ENCODE data around the gene GDF3. TPM values are rescaled to one million over a fixed set of nuclear protein-coding genes. Genes with fewer than 3 reads are reported as not detected.

The GDF3 gene
- total RNA-seq, 1 donor from 2014 or later, result not detected

- H3K9me3 ChIP-seq, result no peaks in the 10 kb centered on the region
- no peak for TF ChIP-seq CTCF (IDR thresholded peaks at IDR 0.05)
- H3K27me3 ChIP-seq, result no peaks in the 10 kb centered on the region
- H3K4me1 ChIP-seq, result no peaks in the 10 kb centered on the region
- DNase-seq (ENCODE audit: low spot score in 2 of 2), result no peak
- no peak overlapping the region for H3K27ac ChIP-seq
- no peaks in the 10 kb centered on the region for H3K36me3 ChIP-seq
- intact Hi-C loops (cut with DNase I), result no loop called here
- no peak overlapping the region for H3K4me3 ChIP-seq
Measured at GRCh38 chr12:7666595-7666994, 29.0 kb downstream of the GDF3 start.

GRCh38 chr12:7661741-7662140, 33.8 kb downstream of the GDF3 start:
- no peaks in the 10 kb centered on the region for H3K9me3 ChIP-seq
- intact Hi-C loops (cut with DNase I), result no loop called here
- no peak overlapping the region for H3K27ac ChIP-seq
- H3K36me3 ChIP-seq, result no peaks in the 10 kb centered on the region
- no peak overlapping the region for H3K4me3 ChIP-seq
- no peak for DNase-seq (ENCODE audit: low spot score in 2 of 2)
- no peak for TF ChIP-seq CTCF (IDR thresholded peaks at IDR 0.05)
- no peaks in the 10 kb centered on the region for H3K4me1 ChIP-seq
- no peaks in the 10 kb centered on the region for H3K27me3 ChIP-seq

- no peak for TF ChIP-seq CTCF (IDR thresholded peaks at IDR 0.05)
Measured at GRCh38 chr12:7656121-7656520, 39.5 kb downstream of the GDF3 start.

GRCh38 chr12:7650091-7650490, 45.5 kb downstream of the GDF3 start:
- Histone ChIP-seq H3K9me3 (no peaks in the 10 kb centered on the region), H3K27ac (no peak overlapping the region), H3K36me3 (no peaks in the 10 kb centered on the region), H3K27me3 (no peaks in the 10 kb centered on the region), H3K4me3 (no peak overlapping the region), H3K4me1 (no peaks in the 10 kb centered on the region)
- intact Hi-C loops (cut with DNase I), result no loop called here
- TF ChIP-seq CTCF (IDR thresholded peaks at IDR 0.05), result no peak
- no peak for DNase-seq (ENCODE audit: low spot score in 2 of 2)

More at GRCh38 chr12:7656121-7656520, 39.5 kb downstream of the GDF3 start:
- Histone ChIP-seq H3K4me3 (no peak overlapping the region), H3K27ac (no peak overlapping the region), H3K9me3 (no peaks in the 10 kb centered on the region), H3K27me3 (no peaks in the 10 kb centered on the region), H3K36me3 (no peaks in the 10 kb centered on the region), H3K4me1 (no peaks in the 10 kb centered on the region)
- intact Hi-C loops (cut with DNase I), result no loop called here
- no peak for DNase-seq (ENCODE audit: low spot score in 2 of 2)

- TF ChIP-seq CTCF (IDR thresholded peaks at IDR 0.05), result no peak
- Histone ChIP-seq H3K4me1 (no peaks in the 10 kb centered on the region), H3K27me3 (no peaks in the 10 kb centered on the region), H3K27ac (no peak overlapping the region), H3K9me3 (no peaks in the 10 kb centered on the region), H3K36me3 (no peaks in the 10 kb centered on the region), H3K4me3 (no peak overlapping the region)
- DNase-seq (ENCODE audit: low spot score in 2 of 2), result no peak
- intact Hi-C loops (cut with DNase I), result no loop called here
Measured at GRCh38 chr12:7647071-7647470, 48.5 kb downstream of the GDF3 start.

- H3K27ac ChIP-seq, result no peak overlapping the region
- no peak for TF ChIP-seq CTCF (IDR thresholded peaks at IDR 0.05)
- no peaks in the 10 kb centered on the region for H3K36me3 ChIP-seq
- intact Hi-C loops (cut with DNase I), result no loop called here
- no peaks in the 10 kb centered on the region for H3K9me3 ChIP-seq
- no peaks in the 10 kb centered on the region for H3K27me3 ChIP-seq
- no peak overlapping the region for H3K4me3 ChIP-seq
- DNase-seq (ENCODE audit: low spot score in 2 of 2), result no peak
- no peaks in the 10 kb centered on the region for H3K4me1 ChIP-seq
Measured at GRCh38 chr12:7646178-7646475, 49.4 kb downstream of the GDF3 start.
